HG02571 (cell line): ENCODE measurements around the gene GJB4.
"Not testable (repeated sequence)": the region's sequence is repeated elsewhere in the genome, so short reads cannot be mapped to it uniquely, and the experiment has no call there.

Experiments used
- ATAC-seq: cut with Tn5 transposase; IDR thresholded peaks from one replicate; pipeline ENCODE4 v1.9.1; 2021; ENCODE audit warnings: mild to moderate bottlenecking, moderate library complexity; ENCODE audit not compliant: unreplicated experiment

The GJB4 gene

DNA sequence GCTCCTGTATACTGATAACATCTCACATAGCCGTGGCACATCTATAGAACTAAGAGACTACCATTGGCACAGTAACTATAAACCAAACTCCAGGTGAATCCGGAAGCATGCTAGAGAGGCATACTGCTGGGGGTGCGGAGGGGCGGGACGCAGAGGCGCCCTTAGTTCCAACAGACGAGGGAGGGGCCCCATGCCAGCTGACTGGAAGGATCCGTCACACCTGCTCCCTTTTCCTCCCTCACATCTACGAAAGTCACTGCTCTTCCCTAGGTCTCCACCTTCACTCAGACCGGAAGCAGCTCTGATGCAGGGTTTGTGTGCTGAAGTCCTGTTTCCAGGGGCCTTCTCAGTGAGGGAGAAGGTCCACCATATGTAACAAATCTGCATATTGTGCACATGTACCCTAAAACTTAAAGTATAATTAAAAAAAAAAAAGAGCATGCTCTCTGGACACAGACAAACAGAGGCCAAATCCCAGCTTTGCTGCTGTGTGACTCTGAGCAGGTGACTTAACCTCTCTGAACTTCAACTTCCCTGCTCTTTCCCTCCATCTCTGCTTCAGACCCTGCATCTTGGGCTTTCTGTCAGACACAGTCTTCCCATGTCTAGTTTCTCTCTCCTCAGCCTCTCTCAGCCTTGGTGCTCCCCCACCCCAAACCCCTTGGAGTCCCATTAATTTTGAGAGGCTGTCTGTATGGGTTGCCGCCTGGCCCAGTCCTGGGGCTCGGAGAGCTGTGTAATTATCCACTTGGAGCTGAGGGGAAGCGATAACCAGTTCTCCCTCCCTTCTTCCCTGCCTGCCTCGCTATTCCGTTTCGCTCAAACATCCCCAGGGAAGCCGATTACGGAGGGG lies 12.5 kb upstream of the GJB4 start:
- ATAC-seq: no peak

DNA sequence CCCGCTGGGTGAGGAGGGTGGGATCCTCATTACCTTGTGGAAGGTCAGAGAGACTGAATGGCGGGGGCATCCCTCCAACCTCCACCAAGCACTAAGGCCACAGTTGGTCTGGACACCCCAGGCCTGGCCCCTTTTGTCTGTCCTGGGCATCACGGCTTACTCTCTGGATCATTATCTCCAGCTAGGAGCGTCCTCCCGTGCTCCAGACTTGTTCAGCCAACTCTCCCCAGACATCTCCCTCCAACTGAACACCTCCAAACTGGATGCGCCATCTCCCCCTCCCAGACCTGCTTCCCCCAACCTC lies 11.9 kb upstream of the GJB4 start:
- ATAC-seq: no peak

DNA sequence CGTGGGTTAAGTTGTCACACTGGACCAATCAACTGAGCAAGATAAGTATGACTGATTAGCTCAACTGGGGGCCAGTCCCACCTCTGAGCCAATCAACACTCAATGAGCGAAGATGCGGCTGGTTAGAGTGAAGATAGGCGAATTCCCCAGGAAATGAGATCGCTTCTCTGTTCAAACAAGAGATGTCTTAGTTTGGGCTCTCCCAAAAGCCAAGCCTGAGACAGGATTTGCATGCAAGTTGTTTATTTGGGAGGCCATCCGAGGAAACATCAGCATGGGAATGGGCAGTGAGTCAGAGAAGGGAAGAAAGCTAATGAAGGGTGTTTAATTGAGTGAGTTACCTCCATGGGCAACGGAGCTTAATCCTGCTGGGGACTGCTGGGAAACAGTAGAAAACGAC lies 9.5 kb upstream of the GJB4 start:
- ATAC-seq: no peak

DNA sequence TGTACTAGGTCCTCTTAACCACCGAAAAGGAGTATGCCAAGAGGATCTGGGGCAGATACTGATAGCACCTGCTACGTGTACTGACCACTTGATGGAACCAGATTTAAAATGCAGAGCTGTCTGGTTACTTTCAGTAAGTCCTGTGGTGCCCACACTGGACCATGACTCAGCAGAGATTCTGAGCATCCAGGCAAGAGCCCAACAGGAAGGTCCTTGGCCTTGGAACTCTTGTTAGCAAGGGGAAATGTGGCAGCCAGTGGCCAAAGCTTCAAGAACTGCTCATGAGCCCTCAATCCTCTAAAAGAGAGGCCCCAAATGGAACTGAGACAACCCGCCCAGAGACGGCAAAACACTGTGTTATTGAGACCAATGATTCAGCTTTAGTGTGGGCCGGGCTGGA lies 8.9 kb upstream of the GJB4 start:
- no peak for ATAC-seq

DNA sequence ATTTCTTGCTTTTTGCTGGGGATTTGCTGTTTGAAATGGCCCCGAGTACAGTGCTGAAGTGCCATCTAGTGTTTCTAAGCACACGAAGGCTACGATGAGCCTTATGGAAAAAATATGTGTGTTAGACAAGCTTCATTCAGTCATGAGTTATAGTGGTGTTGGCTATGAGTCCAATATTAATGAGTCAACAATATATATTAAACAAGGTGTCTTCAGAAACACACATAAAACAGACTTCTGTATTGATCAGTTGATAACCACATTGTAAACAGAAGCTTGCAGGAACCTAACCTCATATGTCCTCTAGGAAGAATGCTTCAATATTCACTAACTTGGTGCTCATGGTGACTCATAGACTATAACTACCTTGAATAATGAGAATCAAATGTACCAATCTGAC lies 6.4 kb upstream of the GJB4 start:
- no peak for ATAC-seq

DNA sequence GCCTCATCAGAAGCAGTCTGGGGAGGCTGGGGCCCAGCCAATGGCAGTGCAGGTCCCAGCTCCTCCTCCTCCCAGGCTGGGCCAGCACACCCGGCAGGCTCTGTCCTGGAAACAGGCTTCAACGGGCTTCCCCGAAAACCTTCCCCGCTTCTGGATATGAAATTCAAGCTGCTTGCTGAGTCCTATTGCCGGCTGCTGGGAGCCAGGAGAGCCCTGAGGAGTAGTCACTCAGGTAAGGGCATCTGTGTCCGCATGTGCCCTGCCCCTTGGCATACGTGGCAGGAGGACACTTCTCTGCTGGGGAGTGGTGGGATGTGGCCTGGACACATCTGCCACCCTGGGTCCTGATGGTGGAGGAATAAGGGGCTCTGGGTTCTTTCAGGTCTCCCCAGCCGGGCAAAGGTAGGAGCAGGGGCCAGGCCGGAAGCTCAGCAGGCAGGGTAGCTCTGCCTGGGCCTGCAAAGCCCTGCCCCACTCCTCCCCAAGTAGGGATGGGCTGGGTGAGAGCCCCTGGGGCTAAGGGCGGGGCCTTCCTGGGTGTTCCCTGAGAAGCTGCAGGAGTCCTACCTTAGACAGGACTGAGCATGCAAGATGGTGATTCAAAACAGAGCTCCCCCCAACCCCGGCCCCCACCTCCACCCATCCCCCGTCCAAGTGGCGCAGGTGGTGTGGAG lies 4.4 kb upstream of the GJB4 start, which contains the start of gene GJB5:
Gene GJB5 (plus strand): TSS at position 84 of the 674 bp plus-strand sequence. CDS start 2,284 bp downstream, outside the sequence.
- ATAC-seq: no peak

DNA sequence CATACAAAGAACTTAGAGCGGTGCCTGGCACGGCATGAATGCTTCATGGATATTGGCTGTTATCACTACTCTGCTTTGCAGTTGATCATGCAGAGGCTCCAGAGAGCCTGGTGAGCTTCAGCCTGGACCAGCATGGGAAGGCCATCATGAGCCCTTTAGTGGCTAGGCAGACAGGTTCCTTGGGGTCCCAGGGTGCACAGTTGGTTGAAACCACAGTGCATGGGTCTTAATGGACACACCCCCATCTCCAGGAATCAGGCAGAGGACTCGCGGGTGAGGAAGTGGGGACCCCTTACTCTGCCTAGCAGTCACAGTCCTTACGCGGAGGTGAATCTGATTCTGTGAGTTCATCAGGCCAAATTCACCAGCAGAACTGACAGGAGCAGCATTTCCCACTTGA lies 3.6 kb upstream of the GJB4 start:
- no peak for ATAC-seq

DNA sequence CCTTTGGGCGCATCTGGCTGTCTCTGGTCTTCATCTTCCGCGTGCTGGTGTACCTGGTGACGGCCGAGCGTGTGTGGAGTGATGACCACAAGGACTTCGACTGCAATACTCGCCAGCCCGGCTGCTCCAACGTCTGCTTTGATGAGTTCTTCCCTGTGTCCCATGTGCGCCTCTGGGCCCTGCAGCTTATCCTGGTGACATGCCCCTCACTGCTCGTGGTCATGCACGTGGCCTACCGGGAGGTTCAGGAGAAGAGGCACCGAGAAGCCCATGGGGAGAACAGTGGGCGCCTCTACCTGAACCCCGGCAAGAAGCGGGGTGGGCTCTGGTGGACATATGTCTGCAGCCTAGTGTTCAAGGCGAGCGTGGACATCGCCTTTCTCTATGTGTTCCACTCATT lies 2.2 kb upstream of the GJB4 start:
- ATAC-seq: no peak

DNA sequence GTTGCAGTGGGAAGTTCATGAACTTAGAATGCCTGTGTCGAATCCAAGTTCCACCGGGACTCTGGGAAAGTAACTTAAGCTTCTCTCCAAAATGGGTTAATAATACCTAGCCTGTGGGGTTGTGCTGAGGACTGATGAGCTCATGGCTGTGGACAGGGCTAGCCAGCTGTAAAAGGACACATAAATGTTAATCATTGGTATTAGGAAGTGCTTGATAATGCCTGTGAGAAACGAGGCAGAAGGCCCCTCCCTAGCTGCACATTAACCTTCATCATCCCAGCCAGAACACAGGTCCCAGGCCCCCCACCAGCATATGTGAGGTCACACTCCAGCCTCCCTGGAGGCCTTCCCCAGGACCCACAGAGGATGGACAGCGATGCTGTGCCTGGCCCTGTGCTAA lies 789 bp upstream of the GJB4 start:
- no peak for ATAC-seq

DNA sequence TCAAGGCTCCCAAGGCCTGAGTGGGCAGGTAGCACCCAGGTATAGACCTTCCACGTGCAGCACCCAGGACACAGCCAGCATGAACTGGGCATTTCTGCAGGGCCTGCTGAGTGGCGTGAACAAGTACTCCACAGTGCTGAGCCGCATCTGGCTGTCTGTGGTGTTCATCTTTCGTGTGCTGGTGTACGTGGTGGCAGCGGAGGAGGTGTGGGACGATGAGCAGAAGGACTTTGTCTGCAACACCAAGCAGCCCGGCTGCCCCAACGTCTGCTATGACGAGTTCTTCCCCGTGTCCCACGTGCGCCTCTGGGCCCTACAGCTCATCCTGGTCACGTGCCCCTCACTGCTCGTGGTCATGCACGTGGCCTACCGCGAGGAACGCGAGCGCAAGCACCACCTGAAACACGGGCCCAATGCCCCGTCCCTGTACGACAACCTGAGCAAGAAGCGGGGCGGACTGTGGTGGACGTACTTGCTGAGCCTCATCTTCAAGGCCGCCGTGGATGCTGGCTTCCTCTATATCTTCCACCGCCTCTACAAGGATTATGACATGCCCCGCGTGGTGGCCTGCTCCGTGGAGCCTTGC lies 1.7 kb downstream of the GJB4 start:
- ATAC-seq: no peak

DNA sequence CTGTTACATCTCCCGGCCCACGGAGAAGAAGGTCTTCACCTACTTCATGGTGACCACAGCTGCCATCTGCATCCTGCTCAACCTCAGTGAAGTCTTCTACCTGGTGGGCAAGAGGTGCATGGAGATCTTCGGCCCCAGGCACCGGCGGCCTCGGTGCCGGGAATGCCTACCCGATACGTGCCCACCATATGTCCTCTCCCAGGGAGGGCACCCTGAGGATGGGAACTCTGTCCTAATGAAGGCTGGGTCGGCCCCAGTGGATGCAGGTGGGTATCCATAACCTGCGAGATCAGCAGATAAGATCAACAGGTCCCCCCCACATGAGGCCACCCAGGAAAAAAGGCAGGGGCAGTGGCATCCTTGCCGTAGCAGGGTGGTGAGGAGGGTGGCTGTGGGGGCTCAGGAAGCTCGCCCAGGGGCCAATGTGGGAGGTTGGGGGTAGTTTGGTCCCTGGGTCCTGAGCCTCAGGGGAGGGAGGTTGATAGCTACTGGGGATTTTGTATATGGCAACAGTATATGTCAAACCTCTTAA lies 2.3 kb downstream of the GJB4 start:
- no peak for ATAC-seq

DNA sequence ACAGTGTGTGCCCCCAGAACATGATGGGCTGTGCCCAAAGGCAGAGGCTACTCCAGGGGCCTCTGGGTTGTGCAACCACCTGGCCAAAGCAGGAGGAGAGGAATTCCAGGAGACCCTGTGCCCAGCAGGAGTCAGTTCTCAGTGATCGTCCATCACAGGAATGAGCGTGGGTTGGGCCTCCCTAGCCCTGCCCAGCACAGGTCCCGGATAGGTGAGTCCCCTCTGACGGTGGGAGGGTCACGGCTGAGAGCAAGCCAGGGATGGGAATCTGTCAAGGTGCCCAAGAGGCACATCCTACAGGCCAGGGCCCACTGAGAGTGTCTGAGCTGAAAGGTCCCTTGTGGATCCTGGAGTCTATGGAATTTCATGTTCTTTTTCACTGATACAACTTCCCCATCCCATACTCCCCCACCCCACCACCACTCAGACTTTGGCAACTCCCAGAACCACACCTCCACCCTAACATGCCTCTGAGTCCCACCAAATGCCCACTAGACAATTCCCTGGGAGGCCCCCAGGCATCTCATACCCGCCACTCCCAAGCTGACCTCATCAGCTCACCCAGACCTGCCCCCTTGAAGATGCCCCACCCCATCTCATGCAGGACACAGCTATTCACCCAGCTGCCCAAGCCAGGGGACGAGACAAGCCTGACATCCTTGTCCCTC lies 3.1 kb downstream of the GJB4 start:
- ATAC-seq: no peak

DNA sequence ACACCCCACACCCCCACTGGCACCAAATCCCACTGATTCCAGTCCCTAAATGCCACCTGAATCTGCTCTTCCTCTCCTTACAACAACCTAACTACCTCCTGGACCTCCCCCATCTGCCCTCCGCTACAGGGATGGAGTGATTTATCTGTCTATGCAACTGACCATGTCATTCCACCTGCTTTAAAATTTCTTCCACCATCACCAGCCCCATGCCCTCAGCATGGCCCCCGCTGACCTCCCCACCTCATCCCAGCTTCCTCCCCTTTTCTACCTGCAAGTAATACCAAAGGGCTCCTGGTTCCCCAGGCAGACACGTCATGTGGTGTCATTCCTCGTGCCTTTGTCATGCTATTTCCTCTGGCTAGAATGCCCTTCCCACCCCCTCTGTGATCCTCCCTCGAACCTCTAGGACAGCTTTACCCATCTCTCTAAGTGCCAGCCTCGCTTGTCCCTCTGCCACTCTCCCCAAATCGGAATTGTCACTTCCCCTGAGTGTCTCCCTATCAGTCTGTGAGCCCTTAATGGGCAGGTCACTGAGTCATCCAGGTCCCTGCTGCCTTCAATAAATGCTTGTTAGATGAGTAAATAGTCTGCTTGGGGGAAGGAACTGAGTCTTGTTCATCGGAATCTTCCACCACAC lies 3.7 kb downstream of the GJB4 start:
- ATAC-seq: no peak

DNA sequence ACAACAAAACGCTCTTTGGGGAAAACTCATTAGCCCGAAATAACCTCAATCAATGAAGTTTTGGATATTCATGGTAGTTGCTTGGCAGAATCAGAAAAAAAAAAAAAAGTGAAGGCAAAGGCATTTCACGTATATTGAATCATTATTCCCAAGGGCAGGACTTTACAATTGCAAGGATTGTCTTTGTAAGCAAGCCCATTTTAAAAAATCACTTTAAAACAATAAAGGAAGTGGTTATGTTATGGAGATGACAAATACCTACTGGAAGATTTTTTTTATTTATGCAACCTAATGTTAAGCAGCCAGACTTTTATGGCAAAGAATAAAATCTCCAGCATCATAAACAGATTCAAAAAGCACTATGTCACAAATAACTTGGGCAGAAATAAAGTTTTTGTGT lies 9.3 kb downstream of the GJB4 start:
- ATAC-seq: no peak

DNA sequence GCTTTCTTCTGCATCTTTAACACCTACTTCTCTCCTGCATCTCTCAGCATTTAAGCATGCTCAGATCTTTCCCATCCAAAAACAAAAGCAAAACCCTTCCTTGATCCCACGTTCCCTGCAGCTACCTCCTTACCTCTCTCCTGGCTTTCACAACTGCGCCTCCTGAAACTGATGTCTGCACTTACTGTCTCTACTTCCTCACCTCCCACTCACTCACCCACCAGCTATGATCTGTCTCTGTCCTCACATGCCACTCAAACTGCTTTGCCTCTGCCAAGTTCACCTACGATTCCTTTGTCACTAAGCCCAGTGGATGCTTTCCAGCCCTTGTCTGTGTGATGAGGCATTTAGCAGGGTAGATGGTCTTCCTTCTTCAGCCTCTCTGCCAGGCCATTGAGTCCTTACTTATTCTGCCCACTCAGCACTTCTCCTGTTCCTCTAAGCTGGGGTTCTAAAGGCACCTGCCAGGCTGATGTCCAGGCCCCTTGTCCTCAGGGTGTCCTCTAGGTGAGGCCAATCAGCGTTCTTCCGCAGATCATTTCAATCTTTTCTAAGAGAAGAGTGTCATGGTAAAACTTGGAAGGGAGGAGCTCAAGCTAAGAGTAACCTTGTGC lies 11.5 kb downstream of the GJB4 start:
- ATAC-seq: no peak

DNA sequence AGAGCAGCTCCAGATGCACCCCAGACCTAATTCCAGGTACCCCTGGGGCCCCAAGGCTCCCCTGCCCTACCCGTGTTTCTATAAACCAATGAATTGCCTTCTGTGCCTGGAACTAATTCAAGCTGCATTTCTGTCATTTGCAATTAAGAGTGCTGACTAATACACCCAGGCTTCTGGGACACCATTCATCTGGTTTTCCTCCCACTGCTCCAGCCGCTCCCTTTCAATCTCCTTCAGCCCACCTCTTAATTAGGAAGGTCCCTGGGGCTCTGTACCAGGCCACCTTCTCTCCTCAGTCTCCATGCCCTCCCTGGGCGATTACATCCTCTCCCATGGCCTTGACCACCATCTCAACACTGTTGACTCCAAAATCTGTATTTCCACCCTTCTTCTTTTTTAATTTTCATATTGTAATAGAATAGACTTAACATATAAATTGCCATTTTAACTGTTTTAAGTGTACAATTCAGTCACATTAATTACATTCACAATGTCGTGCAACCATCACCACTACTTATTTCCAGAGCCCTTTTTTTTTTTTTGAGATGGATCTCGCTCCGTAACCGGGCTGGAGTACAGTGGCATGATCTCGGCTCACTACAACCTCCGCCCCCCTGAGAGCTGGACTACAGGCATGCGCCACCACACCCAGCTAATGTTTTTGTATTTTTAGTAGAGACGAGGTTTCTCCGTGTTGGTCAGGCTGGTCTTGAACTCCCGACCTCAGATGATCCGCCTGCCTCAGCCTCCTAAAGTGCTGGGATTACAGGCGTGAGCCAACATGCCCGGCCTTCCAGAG lies 12.2 kb downstream of the GJB4 start:
- no peak for ATAC-seq

DNA sequence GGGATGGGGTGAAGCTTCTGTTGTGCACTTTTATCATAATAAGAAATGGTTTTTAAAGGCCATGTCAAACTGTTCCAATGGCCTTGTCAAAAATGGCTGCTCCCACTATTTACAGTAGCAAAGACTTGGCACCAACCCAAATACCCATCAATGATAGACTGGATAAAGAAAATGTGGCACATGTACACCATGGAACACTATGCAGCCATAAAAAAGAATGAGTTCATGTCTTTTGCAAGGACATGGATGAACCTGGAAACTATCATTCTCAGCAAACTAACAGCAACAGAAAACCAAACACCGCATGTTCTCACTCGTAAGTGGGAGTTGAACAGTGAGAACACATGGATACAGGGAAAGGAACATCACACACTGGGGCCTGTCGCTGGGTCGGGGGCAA lies 13.6 kb downstream of the GJB4 start:
- ATAC-seq: not testable (repeated sequence)

DNA sequence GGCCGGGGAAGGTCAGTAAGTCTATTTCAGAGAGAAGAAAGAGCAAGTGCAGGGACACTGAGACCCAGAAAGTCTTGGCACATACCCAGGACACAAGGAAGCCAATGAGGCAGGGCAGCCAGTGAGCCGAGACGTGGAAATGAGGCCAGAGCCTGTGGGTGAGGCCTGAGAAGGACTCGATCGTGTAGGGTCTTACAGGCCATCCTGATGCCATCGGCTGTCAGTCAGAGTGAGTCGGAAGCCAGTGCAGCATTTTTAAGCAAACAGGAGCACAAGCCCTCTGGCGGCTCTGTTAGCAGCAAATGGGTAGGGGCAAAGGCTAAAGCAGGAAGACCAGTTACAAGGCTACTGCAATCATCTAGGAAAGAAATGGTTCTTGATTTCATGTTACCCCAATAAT lies 15.4 kb downstream of the GJB4 start:
- no peak for ATAC-seq

DNA sequence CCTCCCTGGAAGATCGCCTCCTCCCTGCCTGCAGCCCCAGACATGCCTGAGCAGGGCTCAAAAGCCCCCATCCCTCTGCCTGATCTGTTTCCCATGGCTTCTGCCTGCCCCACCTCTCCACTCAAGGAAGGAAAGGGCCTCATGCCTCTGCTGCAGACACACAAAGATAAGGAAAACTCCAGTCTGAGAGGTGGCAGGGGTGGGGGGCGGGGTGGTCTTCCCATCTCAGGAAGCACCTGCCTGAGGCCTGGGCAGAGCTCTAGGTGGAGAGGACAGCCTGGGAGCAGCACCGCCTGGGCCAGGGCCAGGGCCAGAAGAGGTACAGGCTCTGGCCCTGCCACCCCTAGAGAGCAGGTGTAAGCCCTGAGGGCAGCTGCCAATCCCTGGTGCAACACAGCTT lies 17.4 kb downstream of the GJB4 start:
- no peak for ATAC-seq
